PC-3 (cell line): Measurements from ENCODE around the gene TPRA1. TPM values are rescaled to one million over a fixed set of nuclear protein-coding genes. Genes with fewer than 3 reads are reported as not detected.

Experiments used
- ATAC-seq: fragments of 200-7000 bp; cut with Tn5 transposase; 2 replicates; pipeline ENCODE4 v1.9.1; 2020; ENCODE audit warnings: mild to moderate bottlenecking, moderate library complexity
- BruUV-seq: library from RNA; stranded (reverse); fragments of 400-500 nt; replicated peaks from 2 replicates; lab custom pipeline; 2021; lab: Mats Ljungman, UMichigan
- CTCF ChIA-PET: fragments of 300-600 bp; sonication (Branson Sonifier 250); formaldehyde crosslinking; loops from one replicate; lab custom pipeline; 2022; ENCODE audit warnings: antibody characterized with exemption; lab: Charles Lee
- POLR2A ChIA-PET: fragments of 300-600 bp; sonication (Branson Sonifier 250); formaldehyde crosslinking; loops from one replicate; lab custom pipeline; 2022; ENCODE audit warnings: antibody characterized with exemption; ENCODE audit not compliant: unreplicated experiment; lab: Charles Lee
- DNase-seq: peaks from one replicate; pipeline ENCODE4 v3.0.0-alpha.2; 2015
- H2AFZ ChIP-seq: fragments of 300-600 bp; sonication (generic); 2 replicates; pipeline ENCODE4 v1.6.0; 2016; ENCODE audit warnings: antibody characterized with exemption, low read length
- H3F3A ChIP-seq: fragments of 300-600 bp; sonication (generic); one replicate; pipeline ENCODE4 v1.6.0; 2017; ENCODE audit warnings: antibody characterized with exemption, low read length, control low read depth, mild to moderate bottlenecking; ENCODE audit not compliant: unreplicated experiment
- H3K27ac ChIP-seq: fragments of 300-600 bp; sonication (generic); 2 replicates; pipeline ENCODE4 v1.5.1; 2016; ENCODE audit warnings: mild to moderate bottlenecking, low read length
- H3K27me3 ChIP-seq: fragments of 300-600 bp; sonication (generic); 2 replicates; pipeline ENCODE4 v1.6.1; 2016; ENCODE audit warnings: low read length, mixed read lengths
- H3K36me3 ChIP-seq: fragments of 300-600 bp; sonication (generic); 2 replicates; pipeline ENCODE4 v1.6.1; 2016; ENCODE audit warnings: low read depth, mixed run types, low read length, mixed read lengths
- H3K4me1 ChIP-seq: fragments of 300-600 bp; sonication (generic); 2 replicates; pipeline ENCODE4 v1.5.1; 2016; ENCODE audit warnings: low read length; ENCODE audit not compliant: insufficient read depth
- H3K4me2 ChIP-seq: fragments of 300-600 bp; sonication (generic); 2 replicates; pipeline ENCODE4 v1.6.0; 2016; ENCODE audit warnings: low read length
- H3K4me3 ChIP-seq: fragments of 300-600 bp; sonication (generic); 2 replicates; pipeline ENCODE4 v1.5.1; 2016; ENCODE audit warnings: mild to moderate bottlenecking, low read length, mixed read lengths
- H3K79me2 ChIP-seq: fragments of 300-600 bp; sonication (generic); 2 replicates; pipeline ENCODE4 v1.6.1; 2017; ENCODE audit warnings: low read length, mixed read lengths
- H3K9ac ChIP-seq: fragments of 300-600 bp; sonication (generic); 2 replicates; pipeline ENCODE4 v1.6.0; 2016; ENCODE audit warnings: mild to moderate bottlenecking, low read length
- H3K9me2 ChIP-seq: fragments of 300-600 bp; sonication (generic); replicated peaks from 2 replicates; pipeline ENCODE4 v1.6.1; 2016; ENCODE audit warnings: mixed run types, low read length, mixed read lengths
- H3K9me3 ChIP-seq: fragments of 300-600 bp; sonication (generic); 2 replicates; pipeline ENCODE4 v1.6.1; 2016; ENCODE audit warnings: low read length, mixed read lengths
- H4K20me1 ChIP-seq: fragments of 300-600 bp; sonication (generic); 2 replicates; pipeline ENCODE4 v1.6.1; 2016; ENCODE audit warnings: low read length, mixed read lengths
- EZH2 ChIP-seq: fragments of 300-600 bp; sonication (generic); IDR thresholded peaks from one replicate; pipeline ENCODE4 v1.6.1; 2017; ENCODE audit warnings: antibody characterized with exemption, mild to moderate bottlenecking, low read length; ENCODE audit not compliant: unreplicated experiment
- EZH2phosphoT487 ChIP-seq: fragments of 300-600 bp; sonication (generic); IDR thresholded peaks from 2 replicates; pipeline ENCODE4 v1.6.1; 2018; ENCODE audit warnings: mild to moderate bottlenecking, antibody characterized with exemption, low read length, borderline replicate concordance
- intact Hi-C: fragments of 100-400 bp; cut with micrococcal nuclease; formaldehyde crosslinking; loops from 2 replicates; pipeline ENCODE4 v1.9.0; 2023
- total RNA-seq: library from RNA; depleted of rRNA; stranded (reverse); fragments of >200 nt; gene quantifications from 2 replicates; pipeline ENCODE4 v1.2.3, GENCODE V29; 2014
- TF ChIP-seq, protein P1 (sequence below): fragments of 300-600 bp; sonication (generic); conservative IDR thresholded peaks from 2 replicates; pipeline ENCODE4 v1.5.1; 2017; ENCODE audit warnings: antibody characterized with exemption, low read depth, mild to moderate bottlenecking, low read length

The TPRA1 gene
- total RNA-seq, 1 experiment from 2014 or later, result 25.7 TPM

DNA sequence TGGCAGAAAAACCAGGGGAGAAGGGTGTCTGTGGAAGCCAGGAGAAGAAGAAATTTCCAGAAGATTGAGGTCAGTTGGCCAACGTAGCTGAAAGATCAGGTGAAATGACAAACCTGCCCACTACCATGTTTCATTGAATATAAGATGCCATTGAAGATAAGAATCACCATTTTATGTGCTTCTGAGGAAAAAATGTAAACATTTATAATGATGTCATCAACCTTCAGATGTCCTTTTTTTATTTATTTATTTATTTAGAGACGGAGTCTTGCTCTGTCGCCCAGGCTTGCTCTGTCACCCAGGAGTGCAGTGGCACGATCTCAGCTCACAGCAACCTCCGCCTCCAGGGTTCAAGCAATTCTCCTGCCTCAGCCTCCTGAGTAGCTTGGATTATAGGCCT, 33.5 kb upstream of the TPRA1 start:
- intact Hi-C loops, result no loop called here
- CTCF ChIA-PET, result no interaction called here

DNA sequence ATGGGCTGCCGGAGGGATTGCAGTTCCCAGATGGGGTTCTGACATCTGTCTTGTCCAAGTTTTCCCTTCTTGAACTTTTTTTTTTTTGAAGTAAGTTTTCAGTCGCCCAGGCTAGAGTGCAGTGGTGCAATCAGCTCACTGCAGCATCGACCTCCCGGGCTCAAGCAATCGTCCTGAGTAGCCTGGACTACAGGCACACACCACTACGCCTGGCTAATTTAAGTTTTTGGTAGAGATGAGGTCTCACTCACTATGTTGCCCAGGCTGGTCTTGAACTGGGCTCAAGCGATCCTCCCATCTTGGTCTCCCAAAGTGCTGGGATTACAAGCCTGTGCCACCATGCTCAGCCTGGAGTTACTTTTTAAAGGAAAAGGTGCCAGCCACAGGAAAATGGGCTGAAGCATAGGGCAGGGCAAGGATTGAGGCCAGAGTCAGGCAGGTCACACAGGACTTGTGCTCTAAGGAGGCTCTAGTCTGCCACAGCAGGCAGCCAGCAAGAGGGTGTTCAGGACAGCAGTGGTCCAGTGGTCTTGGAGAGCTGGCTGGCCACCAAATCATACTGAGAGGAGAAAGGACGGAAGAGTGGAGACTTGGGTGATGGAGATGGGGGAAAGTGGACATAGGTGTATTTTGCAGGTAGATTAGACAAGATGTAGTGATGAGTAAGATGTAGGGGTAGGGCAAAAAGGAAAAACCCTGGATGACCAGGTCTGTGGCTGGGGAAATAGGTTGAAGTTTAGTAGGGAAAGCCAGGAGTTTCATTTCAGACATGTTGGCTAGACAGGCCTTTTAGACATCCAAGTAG, 32.4 kb upstream of the TPRA1 start:
- CTCF ChIA-PET, result interaction anchor here (0.7 kb wide), 1 partner anchor 168 kb away, joined by 4 read pairs; no protein-coding TSS in a partner anchor
- DNase-seq, result no peak

More for the DNA sequence above, 33.5 kb upstream of the TPRA1 start:
- Histone ChIP-seq H4K20me1 (no peaks in the 10 kb centered on the region), H3F3A (no peaks in the 10 kb centered on the region), H3K9me3 (no peaks in the 10 kb centered on the region), H3K27ac (no peak overlapping the region), H3K4me1 (no peaks in the 10 kb centered on the region), H2AFZ (no peak overlapping the region), H3K9ac (no peak overlapping the region), H3K79me2 (no peaks in the 10 kb centered on the region), H3K27me3 (no peaks in the 10 kb centered on the region), H3K36me3 (peaks cover 5% of the 10 kb centered on the region), H3K4me2 (no peak overlapping the region), H3K4me3 (no peak overlapping the region), H3K9me2 (no peaks in the 10 kb centered on the region)
- DNase-seq, result no peak
- no TSS peak for BruUV-seq
- ATAC-seq, result no peak
- POLR2A ChIA-PET, result no interaction called here
- TF ChIP-seq EZH2phosphoT487, result no peak
- no peak for TF ChIP-seq EZH2
- TF ChIP-seq, protein P1, sequence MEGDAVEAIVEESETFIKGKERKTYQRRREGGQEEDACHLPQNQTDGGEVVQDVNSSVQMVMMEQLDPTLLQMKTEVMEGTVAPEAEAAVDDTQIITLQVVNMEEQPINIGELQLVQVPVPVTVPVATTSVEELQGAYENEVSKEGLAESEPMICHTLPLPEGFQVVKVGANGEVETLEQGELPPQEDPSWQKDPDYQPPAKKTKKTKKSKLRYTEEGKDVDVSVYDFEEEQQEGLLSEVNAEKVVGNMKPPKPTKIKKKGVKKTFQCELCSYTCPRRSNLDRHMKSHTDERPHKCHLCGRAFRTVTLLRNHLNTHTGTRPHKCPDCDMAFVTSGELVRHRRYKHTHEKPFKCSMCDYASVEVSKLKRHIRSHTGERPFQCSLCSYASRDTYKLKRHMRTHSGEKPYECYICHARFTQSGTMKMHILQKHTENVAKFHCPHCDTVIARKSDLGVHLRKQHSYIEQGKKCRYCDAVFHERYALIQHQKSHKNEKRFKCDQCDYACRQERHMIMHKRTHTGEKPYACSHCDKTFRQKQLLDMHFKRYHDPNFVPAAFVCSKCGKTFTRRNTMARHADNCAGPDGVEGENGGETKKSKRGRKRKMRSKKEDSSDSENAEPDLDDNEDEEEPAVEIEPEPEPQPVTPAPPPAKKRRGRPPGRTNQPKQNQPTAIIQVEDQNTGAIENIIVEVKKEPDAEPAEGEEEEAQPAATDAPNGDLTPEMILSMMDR, result no peak

More for the DNA sequence above, 32.4 kb upstream of the TPRA1 start:
- TF ChIP-seq EZH2phosphoT487, result no peak
- TF ChIP-seq EZH2, result no peak
- TF ChIP-seq, protein P1, result no peak
- Histone ChIP-seq H3K4me2 (no peak overlapping the region), H4K20me1 (no peaks in the 10 kb centered on the region), H3K9me2 (no peaks in the 10 kb centered on the region), H3K9me3 (no peaks in the 10 kb centered on the region), H3K4me1 (no peaks in the 10 kb centered on the region), H3K4me3 (no peak overlapping the region), H3K27ac (no peak overlapping the region), H3K27me3 (no peaks in the 10 kb centered on the region), H3F3A (no peaks in the 10 kb centered on the region), H2AFZ (no peak overlapping the region), H3K79me2 (no peaks in the 10 kb centered on the region), H3K9ac (no peak overlapping the region), H3K36me3 (peaks cover 5% of the 10 kb centered on the region)
- intact Hi-C loops, result no loop called here
- POLR2A ChIA-PET, result no interaction called here
- BruUV-seq, result no TSS peak
- no peak for ATAC-seq
